Colon (tissue), 2 donors: ENCODE data around the gene DDA1.

Experiments
- FAIRE-seq: peaks from 2 replicates; lab custom pipeline; 2012; peaks lifted over from hg19 to GRCh38; lab: Jason Lieb, UNC
- donor health status: control.
- donor health status: control.

DDA1 gene

DNA sequence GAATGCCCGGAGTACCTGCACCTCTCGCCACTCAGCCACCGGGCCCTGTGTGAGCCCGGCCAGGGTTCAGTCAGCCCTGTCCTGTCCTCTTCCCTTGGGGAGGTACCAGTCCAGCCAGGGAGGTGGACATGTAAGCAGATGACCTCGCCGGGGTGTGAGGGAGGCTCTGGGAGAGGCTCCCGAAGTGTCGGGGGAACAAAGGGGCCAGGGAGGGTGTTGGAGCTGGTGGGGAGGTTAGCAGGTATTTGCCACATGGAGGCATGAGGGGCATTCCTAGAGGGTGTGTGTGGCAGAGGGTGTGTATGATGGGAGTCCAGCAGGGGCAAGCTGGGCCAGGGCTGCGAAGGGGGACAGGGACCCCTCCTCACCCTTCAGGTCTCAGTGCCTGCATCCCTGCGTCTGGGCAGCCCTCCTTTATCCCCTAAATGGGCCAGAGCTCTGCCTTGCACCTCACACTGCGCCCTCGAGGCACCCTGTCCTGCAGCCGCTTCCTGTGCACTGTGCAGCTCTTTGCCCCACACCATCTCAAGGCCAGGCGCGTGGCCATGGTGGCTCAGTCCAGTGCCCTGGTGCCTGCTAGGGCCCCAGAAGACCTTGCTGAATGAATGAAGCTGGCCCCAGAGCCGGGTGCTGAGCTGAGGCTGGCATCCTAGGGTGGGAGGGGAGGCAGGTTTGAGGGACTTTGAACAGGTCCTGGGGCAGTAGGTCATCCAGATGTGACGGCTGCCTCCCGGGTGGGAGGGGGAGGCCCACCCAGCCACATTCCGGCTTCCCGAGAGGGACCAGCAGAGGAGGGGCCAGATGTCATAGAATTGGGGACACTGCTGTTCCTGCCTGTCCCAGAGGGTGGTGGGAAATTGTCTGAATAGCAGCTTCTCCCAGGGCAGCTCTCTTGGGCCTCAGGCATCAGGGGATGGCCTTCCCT is 3.1 kb downstream of the DDA1 start:
- no peak for FAIRE-seq

DNA sequence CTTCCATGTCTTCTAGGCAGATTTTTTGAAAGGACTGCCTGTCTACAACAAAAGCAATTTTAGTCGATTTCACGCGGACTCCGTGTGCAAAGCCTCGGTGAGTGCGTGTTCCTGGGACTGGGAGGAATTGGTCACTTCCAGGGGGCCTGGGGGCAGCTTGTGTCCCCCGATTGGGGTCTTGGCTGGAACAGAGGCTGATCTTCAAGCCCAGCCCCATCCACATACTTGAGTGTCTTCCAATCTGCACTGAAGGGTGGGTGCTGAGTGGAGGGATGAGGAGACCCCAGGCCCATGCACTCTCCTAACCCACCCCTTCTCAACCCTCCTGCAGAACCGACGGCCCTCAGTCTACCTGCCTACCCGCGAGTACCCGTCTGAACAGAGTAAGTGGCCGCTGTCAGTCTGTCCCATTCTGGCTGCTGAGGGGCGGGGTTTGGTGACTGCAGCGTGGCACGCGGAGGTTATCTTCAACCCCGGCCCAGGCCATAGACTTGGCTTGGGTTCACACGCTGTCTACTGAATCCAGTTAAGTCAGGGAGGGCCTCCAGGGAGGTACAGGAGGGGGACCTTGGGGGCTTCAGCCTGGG is 4.7 kb downstream of the DDA1 start:
- no peak for FAIRE-seq

DNA sequence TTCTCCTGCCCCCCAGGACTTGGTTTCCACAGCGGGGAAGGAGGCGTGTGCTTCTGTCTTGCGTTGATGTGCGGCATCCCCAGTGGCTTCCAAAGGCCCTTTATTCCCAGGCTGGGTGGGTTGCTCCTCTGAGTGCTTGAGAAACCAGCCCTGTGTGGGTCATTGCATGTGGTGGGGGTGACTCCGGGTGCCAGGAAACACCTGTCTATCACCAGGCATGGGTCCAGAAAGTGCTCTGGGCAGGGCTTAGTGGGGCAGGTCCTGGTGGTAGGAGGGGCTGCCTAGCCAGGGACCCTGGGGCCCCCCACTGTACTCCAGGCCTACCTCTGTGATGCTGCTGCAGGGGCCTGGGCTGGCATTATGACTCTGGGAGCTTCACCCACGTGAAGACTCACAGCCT is 9.6 kb downstream of the DDA1 start:
- no peak for FAIRE-seq

DNA sequence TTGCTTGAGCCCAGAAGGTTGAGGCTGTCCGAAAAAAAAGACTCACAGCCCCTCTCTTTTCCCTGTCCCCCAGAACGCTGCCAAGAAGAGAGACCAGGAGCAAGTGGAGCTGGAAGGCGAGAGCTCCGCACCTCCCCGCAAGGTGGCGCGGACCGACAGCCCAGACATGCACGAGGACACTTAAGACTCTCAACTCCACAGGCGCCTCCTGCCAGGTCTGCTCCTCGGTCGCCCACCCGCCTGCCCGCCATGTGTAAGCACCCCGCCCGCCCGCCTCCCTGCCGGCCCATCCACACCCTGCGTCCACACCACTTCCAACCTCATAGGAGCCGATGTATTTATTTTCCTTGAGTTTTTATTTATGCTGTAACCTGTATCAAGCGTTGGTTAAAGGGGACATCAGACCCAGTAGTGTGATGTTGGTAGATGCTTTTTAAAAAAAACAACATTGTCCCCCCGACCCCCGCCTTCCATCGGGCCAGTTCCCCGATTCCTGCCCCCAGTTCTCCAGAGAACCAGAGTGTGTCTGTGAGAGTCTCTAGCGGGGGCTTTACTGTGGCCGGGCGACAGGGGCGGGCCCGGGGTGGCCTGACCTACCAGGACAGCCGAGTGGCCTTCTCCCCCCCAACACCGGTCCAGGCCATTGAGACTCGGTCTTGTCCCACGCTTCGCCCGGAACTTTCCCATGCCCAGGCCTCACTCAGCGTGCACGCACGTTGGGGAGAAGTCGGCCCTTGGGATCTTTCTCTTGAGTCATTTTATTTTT is 10.3 kb downstream of the DDA1 start:
- no peak for FAIRE-seq

DNA sequence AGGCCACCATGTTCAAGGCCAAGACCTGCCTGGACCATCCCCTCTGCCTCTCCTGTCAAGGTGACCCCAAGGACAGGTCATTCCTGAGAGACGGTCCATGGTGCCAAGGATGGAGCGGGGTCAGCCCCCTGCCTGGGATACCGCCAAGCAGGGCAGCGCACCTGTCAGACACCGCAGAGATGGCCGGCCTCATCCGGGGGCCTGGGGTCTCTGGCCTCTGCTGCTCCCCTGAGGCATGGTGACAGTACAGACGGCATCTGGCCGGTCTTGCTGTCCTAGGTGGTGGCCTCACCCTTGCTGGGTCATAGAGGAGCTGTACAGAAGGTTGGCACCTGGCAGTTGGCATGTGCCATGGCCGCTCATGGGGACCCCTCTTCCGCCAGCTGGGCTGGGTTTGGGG is 11.1 kb downstream of the DDA1 start:
- FAIRE-seq, result no peak

DNA sequence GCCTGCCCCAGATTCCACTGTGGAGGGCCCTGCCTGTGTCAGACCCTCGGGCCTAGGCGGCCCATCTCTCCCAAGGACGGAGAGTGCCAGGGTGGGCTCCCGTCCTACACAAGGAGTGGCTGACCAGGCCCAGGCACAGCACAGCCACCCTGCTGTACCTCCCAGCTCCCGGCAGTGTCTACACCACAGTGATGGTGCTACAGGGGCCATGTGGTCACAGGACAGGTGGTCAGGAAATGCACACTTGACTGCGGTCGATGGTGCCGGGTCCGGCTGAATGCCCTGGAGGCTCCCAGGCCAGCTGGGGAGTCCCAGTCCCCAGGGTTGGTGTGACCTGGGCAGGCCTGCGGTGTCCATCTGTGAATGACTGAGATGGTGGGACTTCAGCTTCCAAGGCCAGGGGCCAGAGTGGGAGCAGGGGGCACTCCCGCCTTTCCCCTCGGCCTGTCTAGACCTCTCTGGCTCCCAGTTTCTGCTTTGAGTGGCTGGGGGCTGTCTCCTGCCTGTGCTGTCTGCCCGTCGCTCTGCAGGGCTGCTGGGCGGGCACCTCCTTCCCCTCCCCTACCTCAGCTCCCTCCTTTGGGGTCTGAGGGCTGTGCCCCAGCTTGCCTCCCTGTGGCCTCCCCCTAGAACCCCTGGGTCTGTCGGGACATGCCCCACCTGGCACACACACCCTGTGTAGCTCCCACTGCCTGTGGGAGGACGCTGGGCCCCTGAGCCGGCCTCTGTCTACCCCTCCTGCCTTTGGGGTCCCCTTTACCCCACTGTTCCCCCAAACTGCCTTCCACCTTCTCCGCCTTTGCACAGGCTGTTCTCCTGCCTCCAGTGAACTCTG is 12.5 kb downstream of the DDA1 start:
- FAIRE-seq, result no peak

DNA sequence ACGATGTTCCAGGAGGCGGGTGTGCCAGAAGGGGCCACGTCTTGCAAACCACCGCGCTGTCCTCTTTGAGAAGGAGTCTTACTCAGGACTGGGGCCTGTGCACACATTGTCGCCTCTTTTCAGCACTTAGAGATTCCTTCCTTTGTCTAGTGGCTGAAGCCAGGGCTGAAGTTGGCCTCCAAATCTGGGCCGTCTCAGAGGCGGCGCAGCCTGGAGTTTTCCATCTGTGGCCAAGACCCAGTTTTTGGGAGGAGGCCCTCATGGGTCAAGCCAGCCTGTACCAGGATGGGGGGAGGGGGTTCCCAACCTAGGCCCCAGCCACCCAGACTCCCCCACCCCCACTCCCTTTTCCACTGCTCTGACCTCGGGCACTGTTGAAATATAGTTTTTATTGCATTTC is 13.5 kb downstream of the DDA1 start:
- FAIRE-seq, result no peak

DNA sequence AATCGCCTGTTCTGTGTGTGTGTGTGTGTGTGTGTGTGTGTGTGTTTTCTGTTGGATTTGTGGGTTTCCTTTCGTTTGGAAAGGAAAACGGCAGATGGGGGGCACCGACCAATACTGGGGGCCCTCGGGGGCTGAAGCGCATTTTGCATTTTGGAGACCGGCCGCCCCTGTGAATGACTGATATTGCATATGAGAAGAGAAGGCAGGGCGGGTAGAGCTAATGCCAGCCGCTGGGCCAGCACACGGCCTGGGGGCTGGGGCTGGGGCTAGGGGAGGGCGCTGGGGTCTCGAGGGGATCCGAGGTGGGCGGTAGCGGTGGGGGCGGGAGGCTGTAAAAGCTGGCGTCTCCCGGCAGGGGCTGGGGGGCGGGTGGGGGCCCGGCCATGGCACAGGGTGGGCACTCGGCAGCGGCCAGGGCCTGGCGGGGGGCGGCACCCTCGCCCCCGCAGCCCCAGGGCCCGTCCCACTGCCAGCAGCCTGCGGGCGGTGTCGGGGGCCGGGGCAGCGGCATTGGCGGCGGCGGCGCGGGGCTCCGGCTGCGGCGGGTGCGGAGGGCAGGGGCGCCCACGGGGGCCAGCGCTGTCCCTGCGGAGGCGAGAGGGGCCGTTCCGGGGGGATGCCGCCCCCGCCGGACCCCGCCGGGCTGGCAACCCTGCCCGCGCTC is 14.1 kb downstream of the DDA1 start:
- no peak for FAIRE-seq

DNA sequence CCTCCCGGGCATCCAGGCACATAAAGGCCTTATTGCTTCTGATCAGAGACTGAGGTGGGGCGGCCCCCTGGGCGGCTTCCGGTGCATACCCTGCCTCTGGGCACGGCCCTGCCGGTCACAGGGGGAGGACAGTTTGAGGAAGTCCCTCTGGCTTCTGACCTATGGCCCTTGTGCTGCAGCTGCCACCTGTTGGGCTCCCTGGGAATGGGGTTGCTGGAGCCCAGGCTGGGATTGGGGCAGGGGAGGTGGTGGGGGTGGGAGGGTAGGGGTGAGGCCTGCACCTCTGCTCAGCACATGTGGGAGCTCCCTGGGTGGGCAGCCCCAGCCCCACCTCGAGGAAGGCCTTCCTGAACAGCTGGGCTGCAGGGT is 14.6 kb downstream of the DDA1 start:
- FAIRE-seq, result no peak

DNA sequence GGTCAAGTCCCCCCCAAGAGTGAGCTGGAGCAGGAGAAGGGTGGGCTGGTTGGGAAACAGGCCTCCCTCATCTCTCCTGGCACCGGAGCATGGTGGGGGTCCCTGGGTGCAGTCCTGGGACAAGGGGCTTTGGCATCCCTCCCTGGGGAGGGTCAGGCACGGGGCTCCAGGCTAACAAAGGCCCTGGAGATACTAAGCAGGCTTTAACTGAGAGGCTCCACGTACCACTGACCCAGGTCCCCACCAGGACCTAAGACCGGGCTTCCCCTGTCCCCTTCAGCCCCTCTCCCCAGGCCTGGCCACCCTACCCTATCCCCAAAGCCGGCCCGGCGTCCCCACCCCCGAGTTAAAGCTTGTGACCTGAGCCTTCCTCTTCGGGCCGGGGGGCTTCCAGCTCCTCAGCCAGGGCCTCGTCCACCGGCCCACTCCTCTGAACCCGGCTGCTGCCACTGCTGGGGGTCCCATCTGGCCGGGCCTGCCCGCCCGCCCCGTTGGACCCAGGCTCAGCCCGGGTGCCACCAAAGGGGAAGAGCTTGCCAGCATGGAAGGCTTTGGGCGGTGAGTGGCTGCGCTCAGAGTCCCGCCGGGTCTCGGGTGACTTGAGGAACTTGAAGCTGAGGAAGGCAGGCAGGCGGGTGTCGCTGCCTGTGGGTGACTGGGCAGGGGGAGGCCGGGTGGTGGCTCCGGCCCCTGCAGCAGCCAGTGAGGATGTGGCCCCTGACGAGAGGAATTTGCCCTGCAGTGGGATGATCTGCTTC is 15.2 kb downstream of the DDA1 start:
- no peak for FAIRE-seq

DNA sequence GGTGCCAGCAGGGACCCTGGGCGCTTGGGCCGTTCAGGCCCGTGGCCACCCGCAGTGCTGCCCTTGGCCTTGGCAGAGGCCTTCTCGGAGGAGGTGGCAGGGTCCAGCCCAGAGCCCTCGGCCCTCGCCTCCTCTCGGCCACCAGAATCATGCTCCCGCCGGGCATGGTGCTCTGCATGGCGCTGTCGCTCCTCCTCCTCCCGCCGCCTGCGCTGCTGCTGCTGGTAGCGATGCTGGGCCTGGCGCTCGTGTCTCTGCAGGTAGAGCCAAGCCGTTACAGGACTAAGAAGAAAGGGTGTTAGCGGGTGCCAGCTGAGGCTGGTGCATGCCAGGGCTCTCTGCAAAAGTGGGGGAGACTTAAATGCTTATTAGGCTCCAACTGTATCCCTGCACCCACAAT is 15.8 kb downstream of the DDA1 start:
- FAIRE-seq, result no peak

DNA sequence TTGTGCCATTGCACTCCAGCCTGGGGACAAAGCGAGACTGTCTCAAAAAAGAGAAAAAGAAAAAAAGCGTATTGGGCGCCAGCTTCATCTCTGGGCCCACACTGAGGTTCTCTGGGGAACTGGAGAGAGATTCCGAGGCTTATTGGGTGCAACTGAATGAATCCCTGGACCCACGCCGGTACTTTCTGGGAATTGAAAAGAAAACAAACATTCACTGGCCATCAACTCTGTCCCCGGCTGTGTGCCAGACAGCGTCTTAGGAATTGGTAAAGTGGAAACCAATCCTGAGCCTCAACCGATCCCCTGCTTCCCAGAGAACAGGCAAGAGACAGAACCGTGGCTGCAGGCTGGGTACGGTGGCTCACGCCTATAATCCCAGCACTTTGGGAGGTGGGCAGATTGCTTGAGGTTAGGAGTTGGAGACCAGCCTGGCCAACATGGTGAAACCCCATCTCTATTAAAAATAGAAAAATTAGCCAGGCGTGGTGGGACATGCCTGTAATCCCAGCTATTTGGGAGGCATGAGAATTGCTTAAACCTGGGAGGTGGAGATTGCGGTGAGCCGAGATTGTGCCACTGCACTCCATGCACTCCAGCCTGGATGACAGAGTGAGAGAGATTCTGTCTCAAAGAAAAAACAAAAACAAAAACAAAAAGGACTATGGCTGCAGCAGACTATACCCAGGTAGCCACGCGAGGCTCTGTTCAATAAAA is 16.7 kb downstream of the DDA1 start:
- FAIRE-seq, result no peak

DNA sequence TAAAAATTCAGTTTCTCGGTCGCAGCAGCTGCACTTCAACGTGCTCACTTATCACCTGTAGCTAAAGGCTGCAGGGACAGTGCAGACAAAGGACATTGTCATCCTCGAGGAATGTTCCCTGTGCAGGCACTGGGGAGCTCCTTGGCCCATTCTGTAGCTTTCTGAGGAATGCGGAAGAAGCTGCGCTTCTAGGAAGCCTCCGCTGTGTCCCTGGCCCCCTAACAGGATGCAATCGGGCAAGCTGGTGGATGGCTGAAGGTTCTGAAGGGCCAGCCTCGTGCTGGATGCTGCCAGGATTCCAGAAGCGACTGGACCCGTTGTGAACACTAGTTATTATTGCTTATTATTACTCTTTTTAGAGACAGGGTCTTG is 17.2 kb downstream of the DDA1 start:
- FAIRE-seq, result no peak

DNA sequence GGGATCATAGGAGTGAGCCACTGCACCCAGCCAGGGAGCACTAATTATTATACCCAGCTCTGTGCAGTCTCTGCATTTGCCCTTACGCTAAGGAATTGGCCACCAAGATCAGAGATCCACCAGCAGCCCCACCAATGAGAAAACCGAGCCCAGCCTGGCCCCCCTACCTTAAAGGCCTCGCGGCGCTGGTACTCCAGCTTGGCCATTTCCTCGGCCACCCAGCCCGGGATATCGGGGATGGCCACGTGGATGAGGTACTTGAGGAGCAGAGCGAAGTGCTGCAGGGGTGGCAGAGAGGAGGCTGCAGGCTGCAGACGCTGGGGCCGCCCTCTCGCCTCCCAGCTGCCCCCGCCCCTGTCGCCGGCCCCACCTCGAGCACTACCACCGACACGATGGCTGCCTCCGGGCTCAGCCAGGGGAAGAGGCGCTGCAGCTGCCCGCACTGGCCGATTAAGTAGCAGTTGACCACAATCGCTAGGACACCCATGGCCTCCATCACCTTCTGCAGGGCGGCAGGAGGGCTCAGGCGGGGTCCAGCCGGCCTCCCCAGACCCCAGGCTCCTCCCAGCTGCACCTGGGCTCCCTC is 17.8 kb downstream of the DDA1 start:
- no peak for FAIRE-seq

DNA sequence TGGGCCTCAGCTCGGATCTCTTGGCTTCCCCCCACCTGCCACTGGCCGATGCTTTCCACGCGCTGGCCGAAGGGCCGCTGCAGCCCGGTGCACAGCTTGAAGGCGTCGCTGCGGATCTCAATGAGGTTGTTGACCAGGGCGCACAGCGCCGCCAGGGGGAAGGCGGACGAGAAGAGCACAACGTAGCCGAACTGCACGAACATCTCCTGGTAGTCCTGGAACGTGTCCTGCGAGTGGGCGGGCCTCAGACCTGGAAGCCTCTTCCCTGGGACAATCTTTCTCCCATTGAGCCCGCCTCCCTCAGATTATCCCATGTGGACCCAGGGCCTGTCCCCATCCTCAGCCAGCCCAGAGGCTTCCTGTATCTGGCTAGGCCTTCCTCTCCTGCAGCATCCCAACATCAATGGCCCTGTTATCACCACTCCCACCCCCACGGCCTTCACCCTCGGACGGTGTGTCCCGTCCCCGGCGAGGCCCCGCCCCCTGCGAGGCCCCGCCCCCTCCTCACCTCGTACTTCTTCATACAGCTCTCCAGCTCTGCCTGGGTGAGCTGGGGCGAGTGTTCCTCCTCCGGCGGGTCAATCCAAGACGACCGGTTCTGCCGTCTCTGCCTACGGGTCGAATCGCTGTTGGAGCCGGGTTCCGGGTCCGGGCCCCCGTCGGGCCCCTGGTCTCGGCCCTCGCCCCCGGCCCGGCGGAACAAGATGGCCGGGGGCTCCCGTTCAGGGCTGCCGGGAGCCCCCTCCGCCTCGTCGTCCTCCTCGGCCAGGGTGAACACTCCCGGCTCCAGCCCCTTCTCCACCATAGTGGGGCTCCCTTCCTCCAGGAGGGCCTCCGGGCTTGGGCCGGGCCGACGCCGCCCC is 18.5 kb downstream of the DDA1 start:
- FAIRE-seq, result no peak

DNA sequence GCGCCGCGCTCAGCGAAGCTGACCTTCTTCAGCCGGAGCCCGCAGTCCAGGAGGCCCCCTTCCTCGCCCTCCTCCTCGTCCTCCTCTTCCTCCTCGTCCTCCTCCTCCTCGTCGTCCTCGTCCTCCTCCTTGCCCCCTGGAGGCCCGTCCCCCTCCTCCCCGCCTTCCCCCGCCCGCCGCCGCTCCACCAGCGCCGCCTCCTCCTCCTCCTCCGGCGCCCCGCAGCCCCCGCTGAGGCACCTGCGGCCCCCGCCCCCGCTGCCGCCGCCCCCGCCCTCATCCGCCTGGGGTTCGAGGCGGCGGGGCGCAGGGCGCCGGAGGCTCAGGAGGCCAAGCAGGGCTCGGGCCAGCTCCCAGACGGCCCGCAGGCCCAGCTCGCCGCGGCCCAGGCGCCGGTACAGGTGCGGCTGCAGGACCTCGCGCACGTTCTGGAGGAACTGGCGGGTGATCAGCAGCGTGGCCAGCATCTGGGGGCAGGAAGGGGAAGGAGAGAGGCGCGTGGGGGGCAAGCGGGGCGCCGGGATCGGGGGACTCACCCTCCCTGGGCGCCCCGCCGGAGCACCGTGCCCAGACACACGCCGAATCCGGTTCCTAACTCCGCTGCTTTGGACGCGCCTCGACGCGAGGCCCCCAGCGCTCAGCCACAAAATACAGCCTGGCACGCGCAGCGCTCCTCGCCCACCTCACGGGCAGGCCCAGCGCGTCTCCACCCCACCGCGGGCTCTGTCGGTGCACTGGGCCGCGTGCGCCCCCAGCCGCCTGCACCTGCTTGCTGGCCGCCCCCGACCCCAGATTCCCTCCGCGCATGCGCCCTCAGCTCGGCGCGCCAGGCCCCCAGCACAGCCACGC is 19.4 kb downstream of the DDA1 start:
- FAIRE-seq, result no peak

DNA sequence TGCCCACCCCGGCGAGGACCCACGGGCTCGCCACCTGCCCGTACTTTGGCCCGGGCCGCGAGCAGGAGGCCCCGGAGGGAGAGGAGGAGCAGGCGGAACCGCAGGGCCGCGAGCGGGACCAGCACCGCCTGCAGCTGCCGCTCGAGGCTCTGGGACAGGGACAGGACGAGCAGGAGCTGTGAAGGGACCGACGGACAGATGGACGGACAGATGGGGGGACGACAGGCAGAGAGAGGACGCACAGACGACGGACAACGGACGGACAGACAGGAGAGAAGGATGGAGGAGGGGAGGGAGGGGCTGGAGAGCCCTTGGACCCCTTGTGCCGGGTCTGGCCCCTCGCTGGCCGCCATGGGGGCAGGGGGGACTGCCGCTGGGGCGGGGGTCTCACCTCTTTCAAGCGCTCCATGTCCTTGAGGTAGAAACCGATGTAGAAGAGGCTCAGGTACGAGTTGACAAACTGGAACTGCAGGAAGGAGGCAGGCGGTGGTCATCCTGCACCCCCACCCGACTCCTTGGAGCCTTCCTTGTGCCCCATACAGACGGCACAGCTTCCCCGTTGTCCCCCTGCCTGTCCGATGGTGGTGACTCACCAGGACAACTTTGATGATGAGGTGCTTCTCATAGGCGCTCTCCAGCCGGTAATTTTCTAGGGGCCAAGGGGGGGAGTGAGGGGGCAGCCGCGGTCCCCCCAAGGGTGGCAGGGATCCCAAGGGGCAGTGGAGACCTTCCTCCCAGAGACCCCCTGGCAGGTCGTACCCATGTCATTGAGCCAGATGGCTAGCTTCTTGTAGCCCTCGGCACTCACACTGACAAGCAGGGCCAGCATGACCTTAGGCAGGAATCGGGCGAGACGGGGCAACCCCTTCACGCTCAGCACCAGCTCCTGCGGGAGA is 20.3 kb downstream of the DDA1 start:
- FAIRE-seq, result no peak
